AML-193 (cell line): ENCODE results near the gene FRAS1.
"Not testable (repeated sequence)": the region's sequence is repeated elsewhere in the genome, so short reads cannot be mapped to it uniquely, and the experiment has no call there.

Source experiments
- DNase-seq, 2 experiments: peaks; one replicate each; lab custom pipeline; 2025; lab: John Stamatoyannopoulos, UW

The FRAS1 gene

GRCh38 chr4:78165758-78166157 lies 108.6 kb downstream of the FRAS1 start:
- DNase-seq = no peak

- no peak for DNase-seq
Measured at GRCh38 chr4:78166622-78167021, 109.5 kb downstream of the FRAS1 start.

- DNase-seq = no peak
Measured at GRCh38 chr4:78167510-78167909, 110.4 kb downstream of the FRAS1 start.

- DNase-seq = no peak
Measured at GRCh38 chr4:78168029-78168428, 110.9 kb downstream of the FRAS1 start.

- DNase-seq = no peak
Measured at GRCh38 chr4:78169728-78170127, 112.6 kb downstream of the FRAS1 start.

GRCh38 chr4:78171482-78171881 lies 114.4 kb downstream of the FRAS1 start:
- no peak for DNase-seq

- DNase-seq = no peak
Measured at GRCh38 chr4:78174891-78175290, 117.8 kb downstream of the FRAS1 start.

GRCh38 chr4:78179196-78179595 lies 122.1 kb downstream of the FRAS1 start:
- no peak for DNase-seq

- DNase-seq = not testable (repeated sequence)
Measured at GRCh38 chr4:78181681-78182234, 124.6 kb downstream of the FRAS1 start.

GRCh38 chr4:78184584-78184983 lies 127.5 kb downstream of the FRAS1 start:
- DNase-seq = no peak

GRCh38 chr4:78185117-78185516 lies 128.0 kb downstream of the FRAS1 start:
- DNase-seq = no peak

- DNase-seq = no peak
Measured at GRCh38 chr4:78186597-78187543, 129.7 kb downstream of the FRAS1 start.

GRCh38 chr4:78190068-78190467 lies 132.9 kb downstream of the FRAS1 start:
- DNase-seq = no peak

- no peak for DNase-seq
Measured at GRCh38 chr4:78190595-78190994, 133.5 kb downstream of the FRAS1 start.

GRCh38 chr4:78197947-78198346 lies 140.8 kb downstream of the FRAS1 start:
- no peak for DNase-seq

- DNase-seq = no peak
Measured at GRCh38 chr4:78199984-78200383, 142.9 kb downstream of the FRAS1 start.

- DNase-seq = no peak
Measured at GRCh38 chr4:78200949-78201348, 143.8 kb downstream of the FRAS1 start.

GRCh38 chr4:78204176-78204575 lies 147.1 kb downstream of the FRAS1 start:
- DNase-seq = no peak

GRCh38 chr4:78205591-78205990 lies 148.5 kb downstream of the FRAS1 start:
- no peak for DNase-seq

GRCh38 chr4:78207541-78207940 lies 150.4 kb downstream of the FRAS1 start:
- no peak for DNase-seq

GRCh38 chr4:78207951-78208350 lies 150.8 kb downstream of the FRAS1 start:
- DNase-seq = no peak

GRCh38 chr4:78208896-78209295 lies 151.8 kb downstream of the FRAS1 start:
- not testable (repeated sequence) for DNase-seq

GRCh38 chr4:78210694-78211410 lies 153.7 kb downstream of the FRAS1 start:
- DNase-seq = no peak
